Breast epithelium (tissue), 4 donors: ENCODE data around the gene BCL11B. TPM values are rescaled to one million over a fixed set of nuclear protein-coding genes. Genes with fewer than 3 reads are reported as not detected.
A peak's percentile ranks its signal among the peaks of the same experiment; 100 is the strongest.
"Not testable (repeated sequence)": the region's sequence is repeated elsewhere in the genome, so short reads cannot be mapped to it uniquely, and the experiment has no call there.

Experiments
- DNase-seq, 2 donors: peaks; one replicate each; pipeline ENCODE4 v3.0.0-alpha.2; 2019; ENCODE audit warnings: low spot score in 2 of 2
- H3K27ac ChIP-seq, 2 donors: fragments of 200-600 bp; sonication (generic) in 1 of 2; one replicate each; pipeline ENCODE4 v1.5.1; 2016 to 2019; ENCODE audit warnings: mild to moderate bottlenecking in 1 of 2
- H3K27me3 ChIP-seq, 2 donors: fragments of 200-600 bp; sonication (generic) in 1 of 2; one replicate each; pipeline versions ENCODE4 v1.5.1 to v1.6.0; 2017 to 2019; ENCODE audit warnings: control low read depth in 1 of 2, mild to moderate bottlenecking in 1 of 2
- H3K36me3 ChIP-seq: fragments of 200-600 bp; one replicate; pipeline ENCODE4 v1.5.1; 2019
- H3K4me1 ChIP-seq, 2 donors: fragments of 200-600 bp; sonication (generic); one replicate each; pipeline ENCODE4 v1.5.1; 2016 to 2019; ENCODE audit warnings: control low read depth in 1 of 2
- H3K4me3 ChIP-seq, 3 donors: fragments of 200-600 bp; sonication (generic); 1 replicate in 2 of 3; 2 replicates in 1 of 3; pipeline ENCODE4 v1.5.1; 2016 to 2019; ENCODE audit warnings: mild to moderate bottlenecking in 3 of 3, moderate library complexity in 2 of 3
- H3K9me3 ChIP-seq, 2 donors: fragments of 200-600 bp; sonication (generic) in 1 of 2; one replicate each; pipeline ENCODE4 v1.5.1; 2016 to 2019; ENCODE audit warnings: control low read depth in 1 of 2
- POLR2A ChIP-seq: fragments of 450-650 bp; IDR thresholded peaks from one replicate; pipeline ENCODE4 v1.6.1; 2016; ENCODE audit warnings: antibody characterized with exemption, mild to moderate bottlenecking, moderate library complexity
- POLR2AphosphoS5 ChIP-seq, 3 donors: sonication (generic); formaldehyde crosslinking; IDR thresholded peaks; one replicate each; pipeline ENCODE4 v1.6.1; 2017; ENCODE audit warnings: antibody characterized with exemption in 3 of 3
- intact Hi-C: fragments of 100-400 bp; cut with DNase I; formaldehyde crosslinking; loops from one replicate; pipeline ENCODE4 v1.15.1; 2023; ENCODE audit warnings: low total_unique reads
- total RNA-seq, 3 donors: library from RNA; depleted of rRNA; stranded (reverse); fragments of >200 nt; gene quantifications; one replicate each; pipeline ENCODE4 v1.1.0, GENCODE V29; 2016
- TF ChIP-seq, protein P1 (sequence below), 3 donors: fragments of 450-650 bp; IDR thresholded peaks; one replicate each; pipeline ENCODE4 v1.5.1; 2016 to 2017; ENCODE audit warnings: antibody characterized with exemption in 3 of 3, mild to moderate bottlenecking in 3 of 3, moderate library complexity in 3 of 3

The BCL11B gene
- total RNA-seq, 3 donors from 2014 or later: 0.96 to 3.9 (median 2.6) TPM

DNA sequence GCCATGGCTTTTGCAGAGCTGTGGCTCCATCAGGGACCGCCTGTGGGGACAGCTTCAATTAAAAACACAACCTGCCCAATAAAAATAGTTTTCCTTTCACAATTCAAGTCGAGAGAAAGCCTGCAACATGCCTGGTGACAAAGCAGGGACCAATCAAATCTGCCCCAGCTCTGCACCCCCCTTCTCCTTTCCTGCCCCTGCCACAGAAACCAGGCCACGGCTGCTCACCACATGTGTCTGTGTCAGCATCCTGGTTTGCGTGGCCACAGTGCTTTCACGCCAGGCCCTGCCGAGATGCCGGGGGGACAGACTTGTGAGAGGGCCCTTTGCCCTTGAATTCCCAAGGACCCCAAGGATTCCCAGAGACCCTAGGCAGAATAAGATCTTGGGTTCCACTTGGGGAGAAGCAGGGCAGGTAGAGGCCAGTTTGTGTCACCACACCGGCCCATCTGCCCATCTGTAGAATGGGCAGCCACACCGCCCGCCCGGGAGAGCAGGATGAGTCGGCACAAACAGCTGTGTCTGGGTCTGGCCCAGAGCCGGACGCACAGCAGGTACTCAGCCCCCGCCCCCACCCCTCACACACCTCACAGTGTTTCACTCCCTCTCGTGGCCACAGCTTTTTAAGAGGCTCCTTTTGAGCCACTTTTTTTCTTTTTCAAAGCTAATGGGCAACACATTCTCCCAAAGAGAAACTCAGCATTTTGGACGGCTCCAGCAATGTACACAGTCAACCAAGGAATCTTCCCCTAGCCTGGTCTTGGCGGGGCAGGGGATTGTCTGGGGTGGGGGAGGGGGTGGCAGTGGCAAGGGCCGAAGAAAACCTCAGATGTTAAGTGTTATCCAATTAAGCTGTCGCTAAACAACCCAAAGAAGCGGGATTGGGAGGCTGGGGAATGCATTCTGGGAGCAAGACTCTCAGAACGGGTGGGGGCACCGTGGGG is 41.5 kb downstream of the BCL11B start:
- Histone ChIP-seq H3K4me3 (peak overlapping the region in 2 of 3 donors; percentile 46 to 61), H3K9me3 (no peaks in the 10 kb centered on the region), H3K27me3 (peaks cover 0 to 2% of the 10 kb centered on the region in 2 donors), H3K27ac (peak overlapping the region; percentile 56 to 84), H3K4me1 (no peaks in the 10 kb centered on the region), H3K36me3 (no peaks in the 10 kb centered on the region)
- intact Hi-C loops: no loop called here
- DNase-seq: peak in 1 of 2 donors; percentile 24
- TF ChIP-seq, protein P1, sequence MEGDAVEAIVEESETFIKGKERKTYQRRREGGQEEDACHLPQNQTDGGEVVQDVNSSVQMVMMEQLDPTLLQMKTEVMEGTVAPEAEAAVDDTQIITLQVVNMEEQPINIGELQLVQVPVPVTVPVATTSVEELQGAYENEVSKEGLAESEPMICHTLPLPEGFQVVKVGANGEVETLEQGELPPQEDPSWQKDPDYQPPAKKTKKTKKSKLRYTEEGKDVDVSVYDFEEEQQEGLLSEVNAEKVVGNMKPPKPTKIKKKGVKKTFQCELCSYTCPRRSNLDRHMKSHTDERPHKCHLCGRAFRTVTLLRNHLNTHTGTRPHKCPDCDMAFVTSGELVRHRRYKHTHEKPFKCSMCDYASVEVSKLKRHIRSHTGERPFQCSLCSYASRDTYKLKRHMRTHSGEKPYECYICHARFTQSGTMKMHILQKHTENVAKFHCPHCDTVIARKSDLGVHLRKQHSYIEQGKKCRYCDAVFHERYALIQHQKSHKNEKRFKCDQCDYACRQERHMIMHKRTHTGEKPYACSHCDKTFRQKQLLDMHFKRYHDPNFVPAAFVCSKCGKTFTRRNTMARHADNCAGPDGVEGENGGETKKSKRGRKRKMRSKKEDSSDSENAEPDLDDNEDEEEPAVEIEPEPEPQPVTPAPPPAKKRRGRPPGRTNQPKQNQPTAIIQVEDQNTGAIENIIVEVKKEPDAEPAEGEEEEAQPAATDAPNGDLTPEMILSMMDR (IDR thresholded peaks at IDR 0.05): no peak
- no peak for TF ChIP-seq POLR2AphosphoS5 (IDR thresholded peaks at IDR 0.05)
- TF ChIP-seq POLR2A: no peak

DNA sequence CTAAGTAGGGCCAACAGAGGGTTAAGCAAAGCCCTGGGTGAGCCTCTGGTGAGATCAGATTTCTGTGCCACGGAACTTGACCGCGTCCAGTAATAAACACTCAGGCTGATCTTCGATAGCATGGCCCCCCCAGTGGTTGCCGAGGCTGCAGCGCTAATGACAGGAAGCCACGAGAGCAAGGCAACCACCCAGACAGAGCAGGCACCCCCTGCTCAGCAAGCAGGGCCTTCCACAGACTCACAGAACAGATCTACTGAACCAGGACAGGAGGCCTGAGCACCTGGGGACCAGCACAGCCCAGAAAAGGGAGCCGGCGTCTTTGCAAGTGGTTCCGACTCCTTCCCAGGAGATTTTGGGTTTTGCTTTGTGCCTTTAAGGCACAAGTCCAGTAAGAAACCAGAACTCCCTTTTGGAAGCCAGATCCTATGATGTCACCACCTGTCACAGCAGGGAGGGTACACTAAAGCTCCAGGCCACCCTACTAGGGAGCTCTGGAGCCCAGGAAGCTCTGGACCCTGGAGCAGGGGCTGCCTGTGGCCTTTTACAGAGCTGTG is 42.3 kb downstream of the BCL11B start:
- H3K4me1 ChIP-seq: no peaks in the 10 kb centered on the region
- DNase-seq: no peak
- intact Hi-C loops: no loop called here
- H3K27ac ChIP-seq: peak overlapping the region; percentile 2 to 56
- H3K4me3 ChIP-seq: no peak overlapping the region
- H3K36me3 ChIP-seq: no peaks in the 10 kb centered on the region
- H3K27me3 ChIP-seq: peaks cover 0 to 2% of the 10 kb centered on the region in 2 donors
- no peak for TF ChIP-seq POLR2A
- TF ChIP-seq, protein P1 (IDR thresholded peaks at IDR 0.05): no peak
- no peak for TF ChIP-seq POLR2AphosphoS5 (IDR thresholded peaks at IDR 0.05)
- no peaks in the 10 kb centered on the region for H3K9me3 ChIP-seq

DNA sequence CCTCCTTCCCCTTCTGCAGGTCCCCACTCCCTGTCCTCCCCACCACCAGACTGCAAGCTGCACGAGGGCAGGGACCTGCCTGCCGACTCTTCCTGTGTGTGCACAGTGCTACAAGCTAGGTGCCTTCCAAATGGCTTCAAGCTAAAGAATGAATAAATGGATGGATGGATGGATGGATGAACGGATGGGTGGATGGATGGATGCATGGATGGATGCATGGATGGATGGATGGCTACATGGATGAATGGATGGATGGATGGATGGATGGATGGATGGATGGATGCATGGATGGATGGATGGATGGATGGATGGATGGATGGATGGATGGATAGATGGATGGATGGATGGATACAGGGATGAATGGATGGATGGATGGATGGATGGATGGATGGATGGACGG is 43.2 kb downstream of the BCL11B start:
- H3K36me3 ChIP-seq, H3K9me3 ChIP-seq, intact Hi-C loops, H3K27me3 ChIP-seq, DNase-seq, H3K4me3 ChIP-seq, H3K4me1 ChIP-seq, H3K27ac ChIP-seq: not testable (repeated sequence)

DNA sequence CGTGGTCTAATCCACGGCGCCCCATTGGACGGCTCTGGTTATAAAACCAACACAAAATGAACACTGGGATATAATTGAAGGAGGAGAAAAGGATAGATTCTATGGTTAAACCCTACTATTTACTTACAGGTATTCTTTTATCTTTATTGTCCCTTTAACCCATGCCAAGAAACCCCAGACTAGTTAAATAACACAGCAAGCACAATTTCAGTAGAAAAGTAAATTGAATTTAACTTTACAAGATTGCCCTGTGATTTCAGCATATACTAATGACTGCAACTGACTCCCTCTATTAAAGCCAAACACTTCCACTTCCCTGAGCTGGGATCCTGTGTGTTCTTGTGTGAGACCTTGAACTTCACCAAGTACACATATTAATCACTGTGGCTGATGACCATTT is 45.3 kb downstream of the BCL11B start:
- intact Hi-C loops: no loop called here
- no peak for TF ChIP-seq POLR2A
- no peak for TF ChIP-seq POLR2AphosphoS5 (IDR thresholded peaks at IDR 0.05)
- TF ChIP-seq, protein P1 (IDR thresholded peaks at IDR 0.05): no peak
- H3K36me3 ChIP-seq: no peaks in the 10 kb centered on the region
- peaks cover 0 to 2% of the 10 kb centered on the region in 2 donors for H3K27me3 ChIP-seq
- no peak overlapping the region for H3K27ac ChIP-seq
- no peaks in the 10 kb centered on the region for H3K4me1 ChIP-seq
- H3K4me3 ChIP-seq: no peak overlapping the region
- H3K9me3 ChIP-seq: no peaks in the 10 kb centered on the region
- no peak for DNase-seq

DNA sequence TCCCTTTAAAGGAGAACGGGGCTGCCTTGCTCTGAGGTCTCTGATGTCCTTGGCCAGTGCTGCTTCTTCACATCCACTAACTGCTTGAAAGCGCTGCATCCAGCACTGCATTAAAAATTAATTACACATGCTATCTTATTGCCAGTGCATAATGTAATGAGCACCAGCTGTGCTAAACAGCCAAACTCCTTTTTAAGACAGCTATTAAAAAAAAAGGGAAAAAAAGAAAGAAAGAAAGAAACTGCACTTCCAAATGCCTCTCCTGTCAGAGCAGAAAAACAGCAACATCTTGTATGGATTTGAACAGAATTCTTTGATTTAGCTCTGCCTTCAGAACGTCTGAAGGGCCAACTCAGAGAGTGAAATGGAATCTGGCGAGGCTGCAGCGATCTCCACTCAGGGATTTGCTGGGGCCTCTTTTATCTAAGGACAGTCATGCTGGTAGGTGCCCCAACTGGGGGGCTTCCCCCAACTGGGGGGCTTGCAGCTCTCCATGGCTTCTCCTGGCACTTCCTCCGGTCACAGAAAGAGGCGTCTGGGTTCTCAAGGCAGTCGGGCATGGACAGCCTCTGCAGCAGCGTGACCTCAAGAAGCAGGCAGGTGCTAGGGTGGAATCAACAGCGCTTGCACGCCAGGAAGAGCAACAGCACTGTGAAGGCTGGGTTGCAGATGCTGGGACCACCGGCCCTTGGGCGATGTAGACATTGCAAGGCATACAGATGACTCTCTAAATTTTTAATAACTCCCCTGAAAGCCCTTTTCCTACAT is 46.4 kb downstream of the BCL11B start:
- no peak overlapping the region for H3K4me3 ChIP-seq
- H3K27ac ChIP-seq: no peak overlapping the region
- intact Hi-C loops: no loop called here
- no peaks in the 10 kb centered on the region for H3K36me3 ChIP-seq
- DNase-seq: no peak
- no peaks in the 10 kb centered on the region for H3K27me3 ChIP-seq
- TF ChIP-seq POLR2AphosphoS5 (IDR thresholded peaks at IDR 0.05) (no peak), POLR2A (no peak)
- TF ChIP-seq, protein P1 (IDR thresholded peaks at IDR 0.05): no peak
- no peaks in the 10 kb centered on the region for H3K9me3 ChIP-seq
- no peaks in the 10 kb centered on the region for H3K4me1 ChIP-seq
